Peyer's patch (tissue), 4 donors: ENCODE data around the gene DHRSX. TPM values are rescaled to one million over a fixed set of nuclear protein-coding genes. Genes with fewer than 3 reads are reported as not detected.

Experiments used
- DNase-seq, 3 donors: peaks; one replicate each; pipeline ENCODE4 v3.0.0-alpha.2; 2017 to 2019
- H3K27ac ChIP-seq, 4 donors: fragments of 200-600 bp; sonication (generic); one replicate each; pipeline ENCODE4 v1.5.1; 2016 to 2019
- H3K27me3 ChIP-seq, 2 donors: fragments of 200-600 bp; sonication (generic); one replicate each; pipeline ENCODE4 v1.5.1; 2019
- H3K36me3 ChIP-seq, 3 donors: fragments of 200-600 bp; sonication (generic); one replicate each; pipeline ENCODE4 v1.5.1; 2016 to 2019
- H3K4me1 ChIP-seq, 4 donors: fragments of 200-600 bp; sonication (generic); one replicate each; pipeline ENCODE4 v1.5.1; 2016 to 2019
- H3K4me3 ChIP-seq, 4 donors: fragments of 200-600 bp; sonication (generic); 1 replicate in 3 of 4; 2 replicates in 1 of 4; pipeline ENCODE4 v1.5.1; 2016 to 2019; ENCODE audit warnings: mild to moderate bottlenecking in 1 of 4
- H3K9me3 ChIP-seq, 4 donors: fragments of 200-600 bp; sonication (generic); one replicate each; pipeline ENCODE4 v1.5.1; 2016 to 2019; ENCODE audit warnings: mild to moderate bottlenecking in 1 of 4
- POLR2A ChIP-seq, 2 donors: fragments of 450-650 bp; IDR thresholded peaks; one replicate each; pipeline ENCODE4 v1.5.1; 2017; ENCODE audit warnings: antibody characterized with exemption in 2 of 2, mild to moderate bottlenecking in 2 of 2, moderate library complexity in 2 of 2
- total RNA-seq, 4 donors: library from RNA; depleted of rRNA; stranded (reverse); fragments of >200 nt; gene quantifications; one replicate each; pipeline ENCODE4 v1.1.0, GENCODE V29; 2016
- TF ChIP-seq, protein P1 (sequence below), 6 experiments: fragments of 450-650 bp in 4 of 6; fragments of 200-600 bp in 2 of 6; sonication (generic) in 1 of 6; IDR thresholded peaks; one replicate each; pipeline ENCODE4 v1.5.1; 2017 to 2019; ENCODE audit warnings: antibody characterized with exemption in 6 of 6, mild to moderate bottlenecking in 3 of 6, moderate library complexity in 1 of 6

The DHRSX gene
- total RNA-seq, 4 donors from 2014 or later = 21.5 to 55.4 (median 40.4) TPM

- H3K4me3 ChIP-seq = no peak overlapping the region
- peaks cover 0 to 6% (median 0%) of the 10 kb centered on the region in 3 donors for H3K36me3 ChIP-seq
- H3K4me1 ChIP-seq = no peaks in the 10 kb centered on the region
- no peak for DNase-seq
- TF ChIP-seq, protein P1, sequence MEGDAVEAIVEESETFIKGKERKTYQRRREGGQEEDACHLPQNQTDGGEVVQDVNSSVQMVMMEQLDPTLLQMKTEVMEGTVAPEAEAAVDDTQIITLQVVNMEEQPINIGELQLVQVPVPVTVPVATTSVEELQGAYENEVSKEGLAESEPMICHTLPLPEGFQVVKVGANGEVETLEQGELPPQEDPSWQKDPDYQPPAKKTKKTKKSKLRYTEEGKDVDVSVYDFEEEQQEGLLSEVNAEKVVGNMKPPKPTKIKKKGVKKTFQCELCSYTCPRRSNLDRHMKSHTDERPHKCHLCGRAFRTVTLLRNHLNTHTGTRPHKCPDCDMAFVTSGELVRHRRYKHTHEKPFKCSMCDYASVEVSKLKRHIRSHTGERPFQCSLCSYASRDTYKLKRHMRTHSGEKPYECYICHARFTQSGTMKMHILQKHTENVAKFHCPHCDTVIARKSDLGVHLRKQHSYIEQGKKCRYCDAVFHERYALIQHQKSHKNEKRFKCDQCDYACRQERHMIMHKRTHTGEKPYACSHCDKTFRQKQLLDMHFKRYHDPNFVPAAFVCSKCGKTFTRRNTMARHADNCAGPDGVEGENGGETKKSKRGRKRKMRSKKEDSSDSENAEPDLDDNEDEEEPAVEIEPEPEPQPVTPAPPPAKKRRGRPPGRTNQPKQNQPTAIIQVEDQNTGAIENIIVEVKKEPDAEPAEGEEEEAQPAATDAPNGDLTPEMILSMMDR (IDR thresholded peaks at IDR 0.05) = no peak
- no peak overlapping the region for H3K27ac ChIP-seq
- H3K9me3 ChIP-seq = no peaks in the 10 kb centered on the region
- no peaks in the 10 kb centered on the region for H3K27me3 ChIP-seq
Measured at GRCh38 chrX:2340991-2341390, 159.8 kb downstream of the DHRSX start.

- Histone ChIP-seq H3K27ac (no peak overlapping the region), H3K36me3 (peaks cover 0 to 6% (median 0%) of the 10 kb centered on the region in 3 donors), H3K9me3 (no peaks in the 10 kb centered on the region), H3K4me1 (no peaks in the 10 kb centered on the region), H3K4me3 (no peak overlapping the region), H3K27me3 (no peaks in the 10 kb centered on the region)
- no peak for DNase-seq
- no peak for TF ChIP-seq POLR2A (IDR thresholded peaks at IDR 0.05)
- TF ChIP-seq, protein P1 (IDR thresholded peaks at IDR 0.05) = no peak
Measured at GRCh38 chrX:2336181-2336580, 164.6 kb downstream of the DHRSX start.

DNA sequence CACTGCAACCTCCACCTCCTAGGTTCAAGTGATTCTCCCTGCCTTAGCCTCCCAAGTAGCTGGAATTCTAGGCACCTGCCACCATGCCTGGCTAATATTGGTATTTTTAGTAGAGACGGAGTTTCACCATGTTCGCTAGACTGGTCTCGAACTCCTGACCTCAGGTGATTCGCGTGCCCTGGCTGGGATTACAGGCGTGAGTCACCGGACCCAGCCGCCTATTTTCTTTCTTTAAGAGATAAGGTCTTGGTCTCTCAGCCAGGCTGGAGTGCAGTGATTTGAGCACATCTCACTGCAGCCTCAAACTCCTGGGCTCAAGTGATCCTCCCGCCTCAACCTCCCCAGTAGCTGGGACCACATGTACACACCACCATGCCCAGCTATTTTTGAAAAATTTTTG, 166.5 kb downstream of the DHRSX start:
- Histone ChIP-seq H3K27me3 (no peaks in the 10 kb centered on the region), H3K9me3 (no peaks in the 10 kb centered on the region), H3K4me3 (no peak overlapping the region), H3K27ac (no peak overlapping the region), H3K36me3 (no peaks in the 10 kb centered on the region), H3K4me1 (no peaks in the 10 kb centered on the region)
- DNase-seq = no peak
- no peak for TF ChIP-seq POLR2A (IDR thresholded peaks at IDR 0.05)
- TF ChIP-seq, protein P1 (IDR thresholded peaks at IDR 0.05) = no peak

DNA sequence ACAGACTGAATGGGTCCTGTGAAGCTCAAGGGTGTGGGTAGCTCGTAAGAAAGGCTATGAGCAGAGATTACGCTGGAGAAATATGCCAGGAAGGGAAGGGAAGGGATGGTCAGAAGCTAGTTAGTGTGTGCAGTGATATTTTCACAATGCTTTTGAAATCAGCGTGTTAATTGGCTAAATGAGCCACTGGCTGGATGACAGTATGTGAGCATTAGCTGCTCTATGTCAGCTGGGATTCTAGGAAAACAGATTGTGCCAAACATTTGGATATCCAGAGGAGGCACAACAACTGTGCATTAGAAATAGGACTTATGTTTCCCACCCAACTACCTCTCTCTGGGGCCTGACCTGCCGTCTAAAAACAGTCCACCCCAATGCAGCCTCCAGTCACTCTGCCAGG, 168.5 kb downstream of the DHRSX start:
- no peak for TF ChIP-seq POLR2A (IDR thresholded peaks at IDR 0.05)
- TF ChIP-seq, protein P1 (IDR thresholded peaks at IDR 0.05) = no peak
- H3K27me3 ChIP-seq = no peaks in the 10 kb centered on the region

DNA sequence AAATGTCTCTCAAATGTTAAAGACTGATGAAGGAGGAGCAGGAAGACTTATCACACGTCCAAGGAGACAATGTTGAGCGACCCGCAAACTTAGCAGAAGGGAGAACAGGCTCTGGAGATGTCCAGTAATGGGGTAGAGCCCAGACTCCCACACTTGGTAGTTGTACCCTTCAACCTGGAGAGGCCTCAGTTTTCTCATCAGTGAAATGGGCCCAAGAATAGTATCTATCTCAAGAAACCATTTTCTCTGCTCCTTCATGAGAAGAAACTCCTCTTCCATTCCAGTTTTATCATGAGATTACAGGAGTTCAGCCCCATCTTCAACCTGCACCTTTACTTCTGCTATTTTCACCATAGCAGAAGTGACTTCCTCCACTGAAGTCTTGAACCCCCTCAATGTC, 169.9 kb downstream of the DHRSX start:
- no peaks in the 10 kb centered on the region for H3K36me3 ChIP-seq
- TF ChIP-seq, protein P1 (IDR thresholded peaks at IDR 0.05) = no peak
- TF ChIP-seq POLR2A (IDR thresholded peaks at IDR 0.05) = no peak
- no peaks in the 10 kb centered on the region for H3K27me3 ChIP-seq
- H3K9me3 ChIP-seq = no peaks in the 10 kb centered on the region
- no peaks in the 10 kb centered on the region for H3K4me1 ChIP-seq
- DNase-seq = no peak
- no peak overlapping the region for H3K4me3 ChIP-seq
- H3K27ac ChIP-seq = no peak overlapping the region

More for the DNA sequence above, 168.5 kb downstream of the DHRSX start:
- no peak overlapping the region for H3K4me3 ChIP-seq
- H3K4me1 ChIP-seq = no peaks in the 10 kb centered on the region
- DNase-seq = no peak
- H3K36me3 ChIP-seq = no peaks in the 10 kb centered on the region
- H3K27ac ChIP-seq = no peak overlapping the region
- no peaks in the 10 kb centered on the region for H3K9me3 ChIP-seq

DNA sequence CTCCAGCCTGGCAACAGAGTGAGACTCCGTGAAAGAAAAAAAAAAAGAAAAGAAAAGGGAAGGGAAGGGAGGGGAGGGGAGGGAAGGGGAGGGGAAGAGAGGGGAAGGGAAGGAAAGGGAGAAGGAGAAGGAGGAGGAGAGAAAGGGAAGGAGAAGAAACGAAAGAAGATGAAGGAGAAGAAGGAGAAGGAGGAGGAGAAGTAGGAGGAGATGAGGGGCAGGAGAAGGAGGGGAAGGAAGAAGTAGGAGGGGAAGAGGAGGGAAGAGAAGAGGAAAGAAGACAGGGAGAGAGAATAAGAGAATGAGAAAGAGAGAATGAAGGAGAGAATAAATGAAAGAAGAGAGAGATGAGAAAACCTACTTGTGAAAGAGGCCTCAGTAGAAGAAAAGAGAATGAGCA, 170.3 kb downstream of the DHRSX start:
- H3K4me3 ChIP-seq = no peak overlapping the region
- no peaks in the 10 kb centered on the region for H3K36me3 ChIP-seq
- H3K9me3 ChIP-seq = no peaks in the 10 kb centered on the region
- H3K27ac ChIP-seq = no peak overlapping the region
- no peaks in the 10 kb centered on the region for H3K4me1 ChIP-seq
- no peak for DNase-seq
- no peaks in the 10 kb centered on the region for H3K27me3 ChIP-seq
- no peak for TF ChIP-seq POLR2A (IDR thresholded peaks at IDR 0.05)
- TF ChIP-seq, protein P1 (IDR thresholded peaks at IDR 0.05) = no peak
